RWPE2 (cell line): ENCODE measurements around the gene ARF3.

Experiments
- ATAC-seq: fragments of 200-7000 bp; cut with Tn5 transposase; 3 replicates; pipeline ENCODE4 v1.9.1; 2021; ENCODE audit warnings: low read depth
- DNase-seq: peaks from one replicate; pipeline ENCODE4 v3.0.0-alpha.2; 2020; ENCODE audit warnings: low spot score
- H3K27ac ChIP-seq: fragments of 450-650 bp; 2 replicates; pipeline ENCODE4 v1.5.1; 2017; ENCODE audit warnings: mild to moderate bottlenecking; ENCODE audit not compliant: poor library complexity, severe bottlenecking
- H3K27me3 ChIP-seq: fragments of 250-450 bp; sonication (Bioruptor Pico); 2 replicates; pipeline ENCODE4 v1.5.1; 2021; ENCODE audit warnings: mild to moderate bottlenecking, moderate library complexity; ENCODE audit not compliant: insufficient read depth, poor library complexity, severe bottlenecking
- H3K36me3 ChIP-seq: fragments of 250-450 bp; sonication (Bioruptor Pico); 2 replicates; pipeline ENCODE4 v1.5.1; 2020; ENCODE audit warnings: low read depth, mild to moderate bottlenecking, moderate library complexity
- H3K4me1 ChIP-seq: fragments of 250-450 bp; sonication (Bioruptor Pico); 2 replicates; pipeline ENCODE4 v1.5.1; 2021; ENCODE audit warnings: mild to moderate bottlenecking, moderate library complexity; ENCODE audit not compliant: insufficient read depth, poor library complexity, severe bottlenecking
- H3K4me3 ChIP-seq: fragments of 250-450 bp; sonication (Bioruptor Pico); 2 replicates; pipeline ENCODE4 v1.5.1; 2021; ENCODE audit warnings: mild to moderate bottlenecking, moderate library complexity; ENCODE audit not compliant: severe bottlenecking
- H3K9me3 ChIP-seq: fragments of 250-450 bp; sonication (Bioruptor Pico); 2 replicates; pipeline ENCODE4 v1.5.1; 2021; ENCODE audit warnings: mild to moderate bottlenecking, moderate library complexity; ENCODE audit not compliant: severe bottlenecking
- TF ChIP-seq, protein P1 (sequence below): fragments of 450-650 bp; IDR thresholded peaks from one replicate; pipeline ENCODE4 v1.5.1; 2017; ENCODE audit warnings: mild to moderate bottlenecking, moderate library complexity; ENCODE audit not compliant: poor library complexity, severe bottlenecking

ARF3 gene

DNA sequence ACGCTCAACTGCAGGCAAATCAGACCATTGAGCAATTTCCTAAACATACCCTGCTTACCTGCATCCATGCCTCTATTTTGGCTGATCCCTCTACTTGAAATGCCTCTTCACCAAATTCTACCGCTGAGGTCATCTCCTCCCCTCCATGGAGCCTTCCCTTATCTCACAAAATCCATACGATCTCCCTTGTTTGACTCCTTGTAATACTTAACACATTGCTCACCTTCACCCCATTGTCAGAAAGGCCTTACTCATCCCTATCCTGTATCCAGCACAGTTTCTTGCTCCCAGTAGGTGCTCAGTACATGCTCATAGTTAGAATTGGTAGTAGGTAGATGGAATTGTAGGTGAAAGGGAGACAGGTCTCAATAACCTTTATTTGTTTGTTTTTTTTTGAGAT lies 36.5 kb upstream of the ARF3 start:
- Histone ChIP-seq H3K9me3 (no peaks in the 10 kb centered on the region), H3K4me3 (no peak overlapping the region), H3K36me3 (no peaks in the 10 kb centered on the region), H3K27me3 (peaks cover 17% of the 10 kb centered on the region), H3K27ac (no peak overlapping the region), H3K4me1 (no peaks in the 10 kb centered on the region)
- DNase-seq, result no peak
- ATAC-seq, result peak; percentile 22; the same call in 1 of the 3 replicates
- TF ChIP-seq, protein P1, sequence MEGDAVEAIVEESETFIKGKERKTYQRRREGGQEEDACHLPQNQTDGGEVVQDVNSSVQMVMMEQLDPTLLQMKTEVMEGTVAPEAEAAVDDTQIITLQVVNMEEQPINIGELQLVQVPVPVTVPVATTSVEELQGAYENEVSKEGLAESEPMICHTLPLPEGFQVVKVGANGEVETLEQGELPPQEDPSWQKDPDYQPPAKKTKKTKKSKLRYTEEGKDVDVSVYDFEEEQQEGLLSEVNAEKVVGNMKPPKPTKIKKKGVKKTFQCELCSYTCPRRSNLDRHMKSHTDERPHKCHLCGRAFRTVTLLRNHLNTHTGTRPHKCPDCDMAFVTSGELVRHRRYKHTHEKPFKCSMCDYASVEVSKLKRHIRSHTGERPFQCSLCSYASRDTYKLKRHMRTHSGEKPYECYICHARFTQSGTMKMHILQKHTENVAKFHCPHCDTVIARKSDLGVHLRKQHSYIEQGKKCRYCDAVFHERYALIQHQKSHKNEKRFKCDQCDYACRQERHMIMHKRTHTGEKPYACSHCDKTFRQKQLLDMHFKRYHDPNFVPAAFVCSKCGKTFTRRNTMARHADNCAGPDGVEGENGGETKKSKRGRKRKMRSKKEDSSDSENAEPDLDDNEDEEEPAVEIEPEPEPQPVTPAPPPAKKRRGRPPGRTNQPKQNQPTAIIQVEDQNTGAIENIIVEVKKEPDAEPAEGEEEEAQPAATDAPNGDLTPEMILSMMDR, result no peak

GRCh38 chr12:48991247-48992050 lies 34.2 kb upstream of the ARF3 start:
- H3K36me3 ChIP-seq, result no peaks in the 10 kb centered on the region
- TF ChIP-seq, protein P1, result no peak
- H3K9me3 ChIP-seq, result no peaks in the 10 kb centered on the region
- H3K4me1 ChIP-seq, result no peaks in the 10 kb centered on the region
- ATAC-seq (no peak), DNase-seq (no peak)
- H3K27ac ChIP-seq, result no peak overlapping the region
- peaks cover 3% of the 10 kb centered on the region for H3K27me3 ChIP-seq
- H3K4me3 ChIP-seq, result no peak overlapping the region

DNA sequence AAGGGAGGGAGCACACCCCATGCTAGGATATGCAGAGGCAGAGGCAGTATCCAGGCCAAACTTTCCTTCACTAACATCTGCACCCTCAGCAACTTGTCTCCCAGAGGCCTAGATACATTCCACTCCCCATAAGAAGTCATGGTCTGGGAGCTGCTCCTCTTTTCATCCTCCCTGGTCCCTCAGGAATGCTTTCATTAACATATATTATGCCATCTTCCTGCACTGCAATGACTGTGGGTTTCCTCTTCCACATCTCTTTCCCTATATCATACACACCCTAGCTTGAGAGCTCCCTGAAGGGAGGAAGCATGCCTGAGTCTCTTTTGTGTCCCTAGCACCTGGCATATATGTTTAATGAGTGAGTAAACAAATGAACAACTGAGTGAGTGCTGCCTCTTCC lies 33.3 kb upstream of the ARF3 start:
- Histone ChIP-seq H3K27ac (no peak overlapping the region), H3K9me3 (no peaks in the 10 kb centered on the region), H3K4me1 (no peaks in the 10 kb centered on the region), H3K4me3 (no peak overlapping the region), H3K36me3 (no peaks in the 10 kb centered on the region), H3K27me3 (peaks cover 3% of the 10 kb centered on the region)
- TF ChIP-seq, protein P1, result no peak
- ATAC-seq (no peak), DNase-seq (no peak)

DNA sequence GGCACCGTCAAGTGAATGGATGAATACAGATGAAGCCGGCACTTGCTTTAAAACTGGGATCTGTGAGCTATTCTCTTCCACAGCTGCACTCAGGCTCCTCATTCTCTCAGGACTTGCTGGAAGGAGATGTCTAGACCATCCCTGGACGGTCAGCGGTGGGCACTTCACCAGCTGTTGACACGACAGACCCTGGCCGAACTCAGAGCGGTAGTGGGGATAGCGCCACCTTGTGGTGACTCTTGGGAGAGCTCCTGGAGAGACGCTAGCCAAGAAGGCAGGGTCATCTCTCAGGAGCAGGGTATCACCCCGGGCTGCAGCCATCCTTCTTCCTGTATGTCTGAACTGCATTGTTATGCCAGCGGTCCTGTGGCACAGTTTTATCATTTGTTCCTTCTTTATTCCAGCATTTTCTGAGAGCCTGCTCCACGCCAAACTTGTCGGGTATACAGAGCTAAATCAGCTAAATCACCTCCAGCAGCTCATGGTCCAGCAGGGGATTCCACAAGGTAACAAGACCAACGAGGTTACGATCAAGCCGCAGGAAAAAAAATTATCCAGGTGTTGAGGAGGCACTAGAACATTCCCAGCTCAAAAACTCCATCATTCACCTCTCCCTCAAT lies 30.9 kb upstream of the ARF3 start:
- Histone ChIP-seq H3K9me3 (no peaks in the 10 kb centered on the region), H3K4me1 (no peaks in the 10 kb centered on the region), H3K27ac (no peak overlapping the region), H3K4me3 (no peak overlapping the region), H3K36me3 (no peaks in the 10 kb centered on the region), H3K27me3 (peaks cover 21% of the 10 kb centered on the region)
- TF ChIP-seq, protein P1, result peak; percentile 76
- DNase-seq (peak; percentile 38), ATAC-seq (peak; percentile 58)

DNA sequence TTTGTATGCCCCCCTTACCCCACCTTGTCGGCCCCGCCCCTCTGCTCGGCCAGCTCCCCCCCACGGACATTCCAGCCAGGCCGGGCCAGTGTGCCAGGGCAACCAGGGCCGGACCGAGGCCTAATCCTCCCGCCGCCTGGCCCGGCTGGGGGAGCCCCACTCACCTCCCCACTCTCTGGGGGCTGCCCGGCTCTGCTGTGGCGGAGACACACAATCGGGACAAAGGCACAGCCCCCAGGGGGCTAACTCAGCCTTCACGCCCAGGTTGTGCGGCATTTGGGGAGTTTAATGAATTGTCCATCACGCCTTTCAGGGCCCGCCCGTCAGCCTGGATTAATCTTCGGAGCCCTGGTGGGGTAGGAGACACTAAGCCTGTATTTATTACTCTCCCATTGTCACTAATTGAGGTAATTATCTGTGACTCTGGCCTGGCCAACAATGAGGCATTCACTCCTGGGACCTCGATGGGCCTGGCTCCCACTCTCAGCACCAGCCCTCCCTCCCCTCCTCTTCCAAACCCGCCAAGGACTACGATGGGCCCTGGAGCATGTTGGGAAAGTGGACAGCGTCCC lies 29.5 kb upstream of the ARF3 start:
- DNase-seq (peak; percentile 46), ATAC-seq (no peak)
- no peaks in the 10 kb centered on the region for H3K9me3 ChIP-seq
- H3K36me3 ChIP-seq, result no peaks in the 10 kb centered on the region
- no peaks in the 10 kb centered on the region for H3K4me1 ChIP-seq
- TF ChIP-seq, protein P1, result no peak
- H3K27me3 ChIP-seq, result peaks cover 32% of the 10 kb centered on the region
- no peak overlapping the region for H3K4me3 ChIP-seq
- H3K27ac ChIP-seq, result no peak overlapping the region
